CD8-positive, alpha-beta memory T cell (primary cell): ENCODE measurements around the gene CPA1. TPM values are rescaled to one million over a fixed set of nuclear protein-coding genes. Genes with fewer than 3 reads are reported as not detected.

ENCODE experiments used
- CTCF ChIA-PET: fragments of 350-600 bp; sonication (Branson Sonifier 250); formaldehyde crosslinking; loops from one replicate; lab custom pipeline; 2021; ENCODE audit warnings: antibody characterized with exemption; lab: Charles Lee
- POLR2A ChIA-PET: fragments of 350-600 bp; sonication (Branson Sonifier 250); formaldehyde crosslinking; loops from one replicate; lab custom pipeline; 2021; ENCODE audit warnings: antibody characterized with exemption; lab: Charles Lee
- DNase-seq, 5 donors: peaks; one replicate each; pipeline versions ENCODE4 v3.0.0 to v3.0.0-alpha.2; 2020 to 2022; ENCODE audit warnings: mixed read lengths in 1 of 5
- H3K27ac ChIP-seq: one replicate; pipeline ENCODE4 v1.7.0; 2013; ENCODE audit warnings: low read depth, mild to moderate bottlenecking, low read length, moderate library complexity
- H3K27me3 ChIP-seq: 2 replicates; pipeline ENCODE4 v1.7.0; 2013; ENCODE audit warnings: low read length, mild to moderate bottlenecking; ENCODE audit not compliant: insufficient read depth, poor library complexity, severe bottlenecking
- H3K36me3 ChIP-seq: 2 replicates; pipeline ENCODE4 v1.7.0; 2013; ENCODE audit warnings: mild to moderate bottlenecking, low read length, moderate library complexity; ENCODE audit not compliant: insufficient read depth
- H3K4me1 ChIP-seq: 2 replicates; pipeline ENCODE4 v1.7.0; 2013; ENCODE audit warnings: mild to moderate bottlenecking, low read length, moderate library complexity; ENCODE audit not compliant: insufficient read depth
- H3K4me3 ChIP-seq: 2 replicates; pipeline ENCODE4 v1.7.0; 2013; ENCODE audit warnings: mild to moderate bottlenecking, low read length
- H3K9me3 ChIP-seq: 2 replicates; pipeline ENCODE4 v1.7.0; 2013; ENCODE audit warnings: mild to moderate bottlenecking, low read length
- H3K27ac Mint-ChIP-seq, 8 donors: one replicate each; pipeline ENCODE4 v1.8.0; 2020 to 2021; ENCODE audit warnings: mixed read lengths in 8 of 8, mild to moderate bottlenecking in 6 of 8, inconsistent platforms in 3 of 8, moderate library complexity in 3 of 8
- H3K27me3 Mint-ChIP-seq, 2 donors: one replicate each; pipeline ENCODE4 v1.8.0; 2020 to 2021; ENCODE audit warnings: mixed read lengths in 2 of 2, mild to moderate bottlenecking in 1 of 2, moderate library complexity in 1 of 2
- H3K36me3 Mint-ChIP-seq, 3 donors: one replicate each; pipeline ENCODE4 v1.8.0; 2020 to 2021; ENCODE audit warnings: mixed read lengths in 3 of 3, inconsistent platforms in 1 of 3, mild to moderate bottlenecking in 1 of 3
- H3K4me1 Mint-ChIP-seq, 3 donors: one replicate each; pipeline ENCODE4 v1.8.0; 2020 to 2021; ENCODE audit warnings: mixed read lengths in 3 of 3, inconsistent platforms in 1 of 3, mild to moderate bottlenecking in 1 of 3
- H3K4me3 Mint-ChIP-seq, 7 donors: one replicate each; pipeline ENCODE4 v1.8.0; 2020 to 2021; ENCODE audit warnings: mixed read lengths in 7 of 7, mild to moderate bottlenecking in 6 of 7, moderate library complexity in 4 of 7, inconsistent platforms in 2 of 7
- H3K9me3 Mint-ChIP-seq, 5 donors: one replicate each; pipeline ENCODE4 v1.8.0; 2020 to 2022; ENCODE audit warnings: mixed read lengths in 5 of 5, mild to moderate bottlenecking in 3 of 5, moderate library complexity in 2 of 5, inconsistent platforms in 1 of 5
- polyA plus RNA-seq: library from polyadenylated mRNA; unstranded; fragments of 300-500 nt; fragmentation: Illumina TruSeq; gene quantifications from one replicate; pipeline ENCODE4 v1.2.3, GENCODE V29; 2021
- total RNA-seq, 2 experiments: library from RNA; stranded (reverse); gene quantifications; one replicate each; pipeline ENCODE4 v1.2.3, GENCODE V29; 2021

Gene CPA1
- total and polyA plus RNA-seq, 3 experiments from 2014 or later = not detected

- H3K4me1 ChIP-seq = no peaks in the 10 kb centered on the region
- H3K36me3 ChIP-seq = no peaks in the 10 kb centered on the region
- Mint-ChIP-seq H3K27me3 (peaks cover 0 to 3% of the 10 kb centered on the region in 2 donors), H3K4me3 (no peak overlapping the region), H3K36me3 (peaks cover 0 to under 1% (median under 1%) of the 10 kb centered on the region in 3 donors), H3K4me1 (no peaks in the 10 kb centered on the region), H3K27ac (no peak overlapping the region), H3K9me3 (peaks cover 0 to 3% (median 1%) of the 10 kb centered on the region in 5 donors)
- H3K9me3 ChIP-seq = no peaks in the 10 kb centered on the region
- no peak overlapping the region for H3K27ac ChIP-seq
- H3K4me3 ChIP-seq = no peak overlapping the region
- no peaks in the 10 kb centered on the region for H3K27me3 ChIP-seq
- ChIA-PET POLR2A (no interaction called here), CTCF (no interaction called here)
- DNase-seq = no peak
Measured at GRCh38 chr7:130381468-130382312, 1.4 kb downstream of the CPA1 start.

GRCh38 chr7:130383187-130383980 lies 3.1 kb downstream of the CPA1 start:
- ChIA-PET POLR2A (no interaction called here), CTCF (no interaction called here)
- H3K9me3 Mint-ChIP-seq = no peaks in the 10 kb centered on the region
- Histone ChIP-seq H3K27me3 (no peaks in the 10 kb centered on the region), H3K9me3 (no peaks in the 10 kb centered on the region), H3K36me3 (no peaks in the 10 kb centered on the region), H3K4me1 (no peaks in the 10 kb centered on the region), H3K27ac (no peak overlapping the region), H3K4me3 (no peak overlapping the region)
- peaks cover 0 to 3% of the 10 kb centered on the region in 2 donors for H3K27me3 Mint-ChIP-seq
- peaks cover 0 to 2% (median 0%) of the 10 kb centered on the region in 3 donors for H3K36me3 Mint-ChIP-seq
- no peak overlapping the region for H3K4me3 Mint-ChIP-seq
- no peak overlapping the region for H3K27ac Mint-ChIP-seq
- no peaks in the 10 kb centered on the region for H3K4me1 Mint-ChIP-seq
- no peak for DNase-seq

- no peak overlapping the region for H3K4me3 ChIP-seq
- Mint-ChIP-seq H3K36me3 (peaks cover 0 to 4% (median 0%) of the 10 kb centered on the region in 3 donors), H3K27ac (no peak overlapping the region), H3K9me3 (no peaks in the 10 kb centered on the region), H3K27me3 (no peaks in the 10 kb centered on the region), H3K4me1 (no peaks in the 10 kb centered on the region), H3K4me3 (no peak overlapping the region)
- POLR2A ChIA-PET = no interaction called here
- no peak for DNase-seq
- H3K4me1 ChIP-seq = no peaks in the 10 kb centered on the region
- CTCF ChIA-PET = no interaction called here
- no peaks in the 10 kb centered on the region for H3K36me3 ChIP-seq
- no peaks in the 10 kb centered on the region for H3K27me3 ChIP-seq
- no peak overlapping the region for H3K27ac ChIP-seq
- H3K9me3 ChIP-seq = no peaks in the 10 kb centered on the region
Measured at GRCh38 chr7:130384371-130384801, 4.1 kb downstream of the CPA1 start.

GRCh38 chr7:130384841-130385599 lies 4.7 kb downstream of the CPA1 start:
- ChIA-PET CTCF (no interaction called here), POLR2A (no interaction called here)
- no peaks in the 10 kb centered on the region for H3K36me3 ChIP-seq
- no peak overlapping the region for H3K27ac ChIP-seq
- Mint-ChIP-seq H3K4me1 (no peaks in the 10 kb centered on the region), H3K27ac (no peak overlapping the region), H3K36me3 (peaks cover 0 to 4% (median 0%) of the 10 kb centered on the region in 3 donors), H3K9me3 (no peaks in the 10 kb centered on the region), H3K4me3 (no peak overlapping the region), H3K27me3 (no peaks in the 10 kb centered on the region)
- no peak for DNase-seq
- H3K9me3 ChIP-seq = no peaks in the 10 kb centered on the region
- H3K4me1 ChIP-seq = no peaks in the 10 kb centered on the region
- H3K27me3 ChIP-seq = no peaks in the 10 kb centered on the region
- H3K4me3 ChIP-seq = no peak overlapping the region

GRCh38 chr7:130385600-130386066 lies 5.3 kb downstream of the CPA1 start:
- Histone ChIP-seq H3K27ac (no peak overlapping the region), H3K4me3 (no peak overlapping the region), H3K27me3 (no peaks in the 10 kb centered on the region), H3K4me1 (no peaks in the 10 kb centered on the region), H3K9me3 (no peaks in the 10 kb centered on the region), H3K36me3 (no peaks in the 10 kb centered on the region)
- no peaks in the 10 kb centered on the region for H3K9me3 Mint-ChIP-seq
- POLR2A ChIA-PET = no interaction called here
- CTCF ChIA-PET = no interaction called here
- peaks cover 0 to 4% (median 0%) of the 10 kb centered on the region in 3 donors for H3K36me3 Mint-ChIP-seq
- H3K27ac Mint-ChIP-seq = peak overlapping the region in 1 of 8 donors; percentile 32
- no peaks in the 10 kb centered on the region for H3K4me1 Mint-ChIP-seq
- no peak overlapping the region for H3K4me3 Mint-ChIP-seq
- H3K27me3 Mint-ChIP-seq = no peaks in the 10 kb centered on the region
- DNase-seq = no peak

GRCh38 chr7:130386876-130387275 lies 6.6 kb downstream of the CPA1 start:
- Histone ChIP-seq H3K36me3 (no peaks in the 10 kb centered on the region), H3K9me3 (no peaks in the 10 kb centered on the region), H3K27me3 (no peaks in the 10 kb centered on the region), H3K4me1 (no peaks in the 10 kb centered on the region), H3K27ac (no peak overlapping the region), H3K4me3 (no peak overlapping the region)
- Mint-ChIP-seq H3K4me3 (no peak overlapping the region), H3K27me3 (no peaks in the 10 kb centered on the region), H3K4me1 (no peaks in the 10 kb centered on the region), H3K36me3 (peaks cover 0 to 4% (median 0%) of the 10 kb centered on the region in 3 donors), H3K27ac (no peak overlapping the region), H3K9me3 (no peaks in the 10 kb centered on the region)
- ChIA-PET CTCF (no interaction called here), POLR2A (no interaction called here)
- DNase-seq = no peak

GRCh38 chr7:130387306-130387627 lies 7.0 kb downstream of the CPA1 start:
- no peaks in the 10 kb centered on the region for H3K4me1 ChIP-seq
- Mint-ChIP-seq H3K4me3 (no peak overlapping the region), H3K36me3 (peaks cover 0 to 4% (median 0%) of the 10 kb centered on the region in 3 donors), H3K9me3 (no peaks in the 10 kb centered on the region), H3K4me1 (no peaks in the 10 kb centered on the region), H3K27ac (no peak overlapping the region), H3K27me3 (no peaks in the 10 kb centered on the region)
- CTCF ChIA-PET = no interaction called here
- no peak overlapping the region for H3K27ac ChIP-seq
- POLR2A ChIA-PET = no interaction called here
- no peaks in the 10 kb centered on the region for H3K36me3 ChIP-seq
- no peaks in the 10 kb centered on the region for H3K27me3 ChIP-seq
- no peak overlapping the region for H3K4me3 ChIP-seq
- no peaks in the 10 kb centered on the region for H3K9me3 ChIP-seq
- no peak for DNase-seq
